NCI-H524 (cell line): ENCODE measurements around the gene LYPLA2.
A peak's percentile ranks its signal among the peaks of the same experiment; 100 is the strongest.

Experiments used
- DNase-seq, 2 experiments: peaks; one replicate each; lab custom pipeline; 2025; lab: John Stamatoyannopoulos, UW

LYPLA2 gene

GRCh38 chr1:23790696-23791515, at the start of gene LYPLA2:
Gene LYPLA2, plus strand, starts transcription at chr1:23791145. Its CDS starts 1,538 bp downstream, at chr1:23792683.
- peak; percentile 70 to 78 for DNase-seq

- DNase-seq, result no peak
These were observed 49.3 kb upstream of the LYPLA2 start for GRCh38 chr1:23741609-23742008.

- peak in 1 of 2 experiments; percentile 54 for DNase-seq
These were observed 48.2 kb upstream of the LYPLA2 start for GRCh38 chr1:23742670-23743286.

GRCh38 chr1:23743287-23744152, 47.4 kb upstream of the LYPLA2 start, which contains the start of gene ELOA:
Gene ELOA, plus strand, starts transcription at chr1:23743471. Its CDS starts 33 bp downstream, at chr1:23743504.
- DNase-seq, result peak; percentile 35 to 74

GRCh38 chr1:23745515-23745914, 45.4 kb upstream of the LYPLA2 start:
- peak in 1 of 2 experiments; percentile 34 for DNase-seq

GRCh38 chr1:23748016-23748415, 42.9 kb upstream of the LYPLA2 start:
- DNase-seq, result no peak

- peak in 1 of 2 experiments; percentile 30 for DNase-seq
These were observed 39.7 kb upstream of the LYPLA2 start for GRCh38 chr1:23751050-23751814.

- no peak for DNase-seq
These were observed 39.1 kb upstream of the LYPLA2 start for GRCh38 chr1:23751815-23752200.

GRCh38 chr1:23752909-23753308, 38.0 kb upstream of the LYPLA2 start:
- DNase-seq, result no peak

GRCh38 chr1:23756676-23757075, 34.3 kb upstream of the LYPLA2 start:
- DNase-seq, result no peak

- DNase-seq, result no peak
These were observed 33.1 kb upstream of the LYPLA2 start for GRCh38 chr1:23757812-23758211.

GRCh38 chr1:23759277-23759676, 31.7 kb upstream of the LYPLA2 start:
- DNase-seq, result no peak

GRCh38 chr1:23763041-23763577, 27.8 kb upstream of the LYPLA2 start:
- no peak for DNase-seq

GRCh38 chr1:23768733-23769132, 22.2 kb upstream of the LYPLA2 start:
- DNase-seq, result no peak

- peak; percentile 11 to 75 for DNase-seq
These were observed 18.7 kb upstream of the LYPLA2 start for GRCh38 chr1:23772049-23772853.

GRCh38 chr1:23772854-23773242, 18.1 kb upstream of the LYPLA2 start:
- no peak for DNase-seq

- DNase-seq, result no peak
These were observed 16.6 kb upstream of the LYPLA2 start for GRCh38 chr1:23774174-23774880.

GRCh38 chr1:23776217-23776616, 14.7 kb upstream of the LYPLA2 start:
- DNase-seq, result no peak

GRCh38 chr1:23777979-23778814, 12.7 kb upstream of the LYPLA2 start, which contains the start of gene PITHD1:
Gene PITHD1, plus strand, starts transcription at chr1:23778418. Its CDS starts 98 bp downstream, at chr1:23778516.
- DNase-seq, result peak; percentile 66 to 84
